HG02870 (cell line): ENCODE measurements around the gene HACD3.

Experiments
- ATAC-seq: cut with Tn5 transposase; IDR thresholded peaks from one replicate; pipeline ENCODE4 v1.9.1; 2021; ENCODE audit warnings: mild to moderate bottlenecking, moderate library complexity; ENCODE audit not compliant: unreplicated experiment

Gene HACD3

GRCh38 chr15:65530318-65531111, at the start of gene HACD3:
Gene HACD3 (plus strand): TSS chr15:65530463. CDS start chr15:65530632, 169 bp downstream.
- ATAC-seq, result peak; percentile 64

GRCh38 chr15:65484876-65485275, 45.4 kb upstream of the HACD3 start:
- ATAC-seq, result no peak

- no peak for ATAC-seq
These were observed 36.2 kb upstream of the HACD3 start for GRCh38 chr15:65494076-65494475.

GRCh38 chr15:65509321-65509720, 20.9 kb upstream of the HACD3 start:
- ATAC-seq, result no peak

GRCh38 chr15:65512189-65512588, 18.1 kb upstream of the HACD3 start:
- no peak for ATAC-seq

- no peak for ATAC-seq
These were observed 17.4 kb upstream of the HACD3 start for GRCh38 chr15:65512807-65513416.

- ATAC-seq, result peak; percentile 96
These were observed 13.0 kb upstream of the HACD3 start, which contains the start of gene DPP8 for GRCh38 chr15:65516997-65517865. Gene DPP8 (minus strand): TSS chr15:65517689. CDS start chr15:65512553, 5,136 bp downstream.

- peak; percentile 8 for ATAC-seq
These were observed 12.4 kb upstream of the HACD3 start for GRCh38 chr15:65517866-65518207.

GRCh38 chr15:65518633-65519285, 11.5 kb upstream of the HACD3 start:
- no peak for ATAC-seq

GRCh38 chr15:65521350-65521749, 8.9 kb upstream of the HACD3 start:
- ATAC-seq, result no peak

- no peak for ATAC-seq
These were observed 6.0 kb upstream of the HACD3 start for GRCh38 chr15:65524226-65524625.

- no peak for ATAC-seq
These were observed 4.6 kb upstream of the HACD3 start for GRCh38 chr15:65525622-65526021.

- no peak for ATAC-seq
These were observed 1.7 kb upstream of the HACD3 start for GRCh38 chr15:65528461-65529060.

- ATAC-seq, result no peak
These were observed 423 bp upstream of the HACD3 start for GRCh38 chr15:65529762-65530317.

GRCh38 chr15:65532738-65533051, 2.4 kb downstream of the HACD3 start:
- ATAC-seq, result no peak

GRCh38 chr15:65533057-65533756, 2.9 kb downstream of the HACD3 start:
- no peak for ATAC-seq

- no peak for ATAC-seq
These were observed 4.9 kb downstream of the HACD3 start for GRCh38 chr15:65535192-65535591.

- ATAC-seq, result no peak
These were observed 10.1 kb downstream of the HACD3 start for GRCh38 chr15:65540314-65540713.

- no peak for ATAC-seq
These were observed 11.1 kb downstream of the HACD3 start for GRCh38 chr15:65541231-65541820.
